B cell (primary cell): ENCODE results near the gene SCRN1. TPM values are rescaled to one million over a fixed set of nuclear protein-coding genes. Genes with fewer than 3 reads are reported as not detected.

Experiments used
- ATAC-seq: fragments of 200-7000 bp; cut with Tn5 transposase; one replicate; pipeline ENCODE4 v1.10.0; 2021; ENCODE audit warnings: low read depth, mild to moderate bottlenecking, moderate number of reproducible peaks, moderate library complexity
- CTCF ChIA-PET: fragments of 350-600 bp; sonication (Branson Sonifier 250); formaldehyde crosslinking; loops from one replicate; lab custom pipeline; 2021; ENCODE audit warnings: antibody characterized with exemption, inconsistent platforms; lab: Charles Lee
- POLR2A ChIA-PET: fragments of 350-600 bp; sonication (Branson Sonifier 250); formaldehyde crosslinking; loops from one replicate; lab custom pipeline; 2021; ENCODE audit warnings: antibody characterized with exemption; lab: Charles Lee
- DNase-seq: peaks from one replicate; pipeline ENCODE4 v3.0.0; 2013
- H2AFZ ChIP-seq: 2 replicates; pipeline ENCODE4 v1.6.1; 2012; ENCODE audit warnings: mild to moderate bottlenecking, low read depth, low read length; ENCODE audit not compliant: insufficient read depth, poor library complexity, severe bottlenecking
- H3K27ac ChIP-seq, 2 donors: 1 replicate in 1 of 2; 2 replicates in 1 of 2; pipeline ENCODE4 v1.5.1; 2012 to 2013; ENCODE audit warnings: low read length in 2 of 2, mild to moderate bottlenecking in 2 of 2, moderate library complexity in 1 of 2
- H3K27me3 ChIP-seq, 4 experiments: fragments of 200-600 bp in 1 of 4; sonication (generic) in 1 of 4; replicated peaks in 1 of 4; 1 replicate in 2 of 4; 2 replicates in 2 of 4; pipeline versions ENCODE4 v1.6.1 to v1.7.0; 2013 to 2016; ENCODE audit warnings: low read length in 3 of 4, mild to moderate bottlenecking in 2 of 4, mixed read lengths in 1 of 4, moderate library complexity in 1 of 4; ENCODE audit not compliant: insufficient read depth in 4 of 4, control insufficient read depth in 3 of 4; ENCODE audit errors: control extremely low read depth in 1 of 4
- H3K36me3 ChIP-seq, 2 experiments: replicated peaks in 1 of 2; 1 replicate in 1 of 2; 2 replicates in 1 of 2; pipeline versions ENCODE4 v1.6.1 to v1.7.1; 2013; ENCODE audit warnings: low read length in 1 of 2; ENCODE audit not compliant: insufficient read depth in 2 of 2, control insufficient read depth in 1 of 2; ENCODE audit errors: control extremely low read depth in 1 of 2, extremely low read depth in 1 of 2
- H3K4me1 ChIP-seq, 2 donors: fragments of 200-600 bp in 1 of 2; sonication (generic) in 1 of 2; 1 replicate in 1 of 2; 2 replicates in 1 of 2; pipeline versions ENCODE4 v1.5.1 to v1.6.1; 2013 to 2017; ENCODE audit warnings: low read length in 2 of 2; ENCODE audit not compliant: control insufficient read depth in 2 of 2, insufficient read depth in 2 of 2
- H3K4me2 ChIP-seq: replicated peaks from 2 replicates; pipeline ENCODE3; 2012; ENCODE audit warnings: mild to moderate bottlenecking, low read depth, low read length; ENCODE audit not compliant: poor library complexity, severe bottlenecking
- H3K4me3 ChIP-seq, 5 experiments: fragments of 200-600 bp in 1 of 5; sonication (generic) in 1 of 5; 1 replicate in 3 of 5; 2 replicates in 2 of 5; pipeline versions ENCODE4 v1.5.1 to v1.7.0; 2011 to 2016; ENCODE audit warnings: low read length in 4 of 5, mild to moderate bottlenecking in 4 of 5, low read depth in 2 of 5, control low read depth in 1 of 5, moderate library complexity in 1 of 5; ENCODE audit not compliant: insufficient read depth in 1 of 5; ENCODE audit errors: control extremely low read depth in 1 of 5, extremely low read depth in 1 of 5
- H3K79me2 ChIP-seq: fragments of 200-600 bp; sonication (generic); one replicate; pipeline ENCODE4 v1.6.0; 2016; ENCODE audit warnings: low read length; ENCODE audit not compliant: control insufficient read depth, insufficient read depth
- H3K9ac ChIP-seq: fragments of 200-600 bp; sonication (generic); 2 replicates; pipeline ENCODE4 v1.6.1; 2017; ENCODE audit warnings: mild to moderate bottlenecking, low read length, moderate library complexity
- H3K9me3 ChIP-seq, 3 donors: one replicate each; pipeline versions ENCODE4 v1.6.1 to v1.7.1; 2013; ENCODE audit warnings: low read length in 2 of 3; ENCODE audit not compliant: control insufficient read depth in 2 of 3, insufficient read depth in 1 of 3; ENCODE audit errors: control extremely low read depth in 1 of 3
- H4K20me1 ChIP-seq: 2 replicates; pipeline ENCODE4 v1.6.0; 2012; ENCODE audit warnings: mild to moderate bottlenecking, low read length; ENCODE audit not compliant: insufficient read depth, control insufficient read depth, poor library complexity, severe bottlenecking
- H3K27ac Mint-ChIP-seq: one replicate; pipeline ENCODE4 v1.8.0; 2021; ENCODE audit warnings: mixed read lengths
- H3K27me3 Mint-ChIP-seq: one replicate; pipeline ENCODE4 v1.8.0; 2021; ENCODE audit warnings: mixed read lengths
- H3K4me1 Mint-ChIP-seq: one replicate; pipeline ENCODE4 v1.8.0; 2021; ENCODE audit warnings: mixed read lengths
- H3K4me3 Mint-ChIP-seq: one replicate; pipeline ENCODE4 v1.8.0; 2021; ENCODE audit warnings: mixed read lengths
- H3K9me3 Mint-ChIP-seq: one replicate; pipeline ENCODE4 v1.8.0; 2022; ENCODE audit warnings: mixed read lengths; ENCODE audit not compliant: insufficient read depth
- EZH2 ChIP-seq: IDR thresholded peaks from 2 replicates; pipeline ENCODE4 v1.6.1; 2012; ENCODE audit warnings: borderline replicate concordance, low read depth, mild to moderate bottlenecking, moderate library complexity, low read length; ENCODE audit not compliant: insufficient read depth, poor library complexity, severe bottlenecking
- WGBS: methylation state at CpG from one replicate; pipeline ENCODE4 v1.1.5; 2013; ENCODE audit warnings: missing lambda C conversion rate; ENCODE audit not compliant: insufficient coverage; 5-methylcytosine and 5-hydroxymethylcytosine counted together
- intact Hi-C: fragments of 100-400 bp; cut with micrococcal nuclease; formaldehyde crosslinking; loops from one replicate; pipeline ENCODE4 v1.10.0; 2022
- polyA plus RNA-seq: library from polyadenylated mRNA; depleted of rRNA; stranded (reverse); fragments of >200 nt; gene quantifications from 2 replicates; pipeline ENCODE4 v1.2.3, GENCODE V29; 2012
- total RNA-seq, 2 donors: library from RNA; stranded (reverse); fragments of 120-200 nt in 1 of 2; gene quantifications; 1 replicate in 1 of 2; 2 replicates in 1 of 2; pipeline versions ENCODE4 v1.2.3 to v1.2.4, GENCODE V29; 2013 to 2022
- TF ChIP-seq, protein P1 (sequence below): fragments of 200-600 bp; IDR thresholded peaks from one replicate; pipeline ENCODE4 v1.8.0; 2022; ENCODE audit warnings: antibody characterized with exemption, mild to moderate bottlenecking

The SCRN1 gene
- total and polyA plus RNA-seq, 2 donors (not counting 1 experiment from before 2014, with no cell fraction given): 16.6 to 66.6 TPM

DNA sequence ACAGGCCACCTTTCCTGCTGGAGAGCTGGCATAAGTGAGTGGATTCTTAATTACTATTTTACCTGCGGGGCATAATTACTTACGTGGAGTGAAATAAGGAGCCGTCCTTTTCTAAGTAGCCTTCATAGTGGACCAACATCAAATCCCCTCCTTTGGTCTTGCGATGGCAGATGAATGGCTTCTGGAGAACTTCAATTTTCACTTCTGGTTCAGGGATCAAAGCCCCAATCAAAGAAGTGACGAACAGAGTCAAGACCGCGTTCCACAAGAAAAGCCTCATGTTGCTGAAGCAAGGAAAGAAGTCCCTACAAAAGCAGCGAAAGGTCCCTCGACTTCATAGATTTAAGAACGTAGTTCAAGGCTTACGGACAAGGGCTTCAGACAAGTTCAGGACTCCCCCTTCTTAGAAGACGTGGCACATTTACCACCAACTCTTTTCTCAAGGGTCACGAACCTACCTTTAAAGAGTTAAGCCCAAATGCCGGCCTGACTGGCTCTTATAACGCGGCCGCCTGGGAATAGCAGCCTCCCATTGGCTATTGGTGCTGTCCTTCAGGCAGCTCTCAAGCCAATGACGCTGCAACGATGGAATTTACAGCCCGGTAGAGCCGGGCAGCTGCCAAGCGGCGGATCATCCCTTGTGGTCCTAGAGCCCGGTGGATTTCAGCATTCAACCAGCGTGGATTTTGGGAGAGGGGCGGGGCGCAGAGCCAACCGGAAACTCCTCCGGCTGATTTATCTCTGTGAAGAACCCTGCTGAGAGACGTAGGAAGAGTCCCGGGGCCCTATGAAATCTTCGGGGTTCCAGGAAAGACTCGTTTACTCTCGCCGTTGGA lies 36.8 kb upstream of the SCRN1 start, which contains the start of gene FKBP14:
FKBP14 (minus strand) TSS at position 474 of the 836 bp plus-strand sequence; CDS start at position 280, 194 bp downstream.
- intact Hi-C loops: loop anchor here (1.0 to 10.0 kb wide), 8 partner anchors 36 to 568 kb away; partner anchors contain the start of genes GARS1, NOD1, SCRN1 and ZNRF2
- no peaks in the 10 kb centered on the region for H4K20me1 ChIP-seq
- no peaks in the 10 kb centered on the region for H3K9me3 ChIP-seq
- no peaks in the 10 kb centered on the region for H3K9me3 Mint-ChIP-seq
- H3K4me2 ChIP-seq: peak within 1 kb of the TSS; percentile 90
- ChIA-PET POLR2A (interaction anchor here (2.9 kb wide), 1 partner anchor 37 kb away, joined by 17 read pairs; the partner anchor contains the start of gene SCRN1), CTCF (interaction anchor here (1.0 to 3.0 kb wide), 4 partner anchors 36 to 148 kb away, joined by 3 to 23 read pairs (median 5); no protein-coding TSS in a partner anchor)
- H3K79me2 ChIP-seq: peaks cover 6% of the 10 kb centered on the region
- ATAC-seq (peak; percentile 76), DNase-seq (peak; percentile 94)
- H3K36me3 ChIP-seq: no peaks in the 10 kb centered on the region
- under 1% methylated on average over 32 of the region's 35 CpGs for WGBS
- peak within 1 kb of the TSS; percentile 86 for H3K9ac ChIP-seq
- peaks cover 30% of the 10 kb centered on the region for H3K4me1 Mint-ChIP-seq
- peak within 1 kb of the TSS; percentile 98 for H2AFZ ChIP-seq
- peak within 1 kb of the TSS; percentile 84 to 97 (median 90) for H3K4me3 ChIP-seq
- no peaks in the 10 kb centered on the region for H3K27me3 ChIP-seq
- peak within 1 kb of the TSS; percentile 95 for H3K27ac Mint-ChIP-seq
- H3K4me1 ChIP-seq: peaks cover 20 to 27% of the 10 kb centered on the region in 2 donors
- TF ChIP-seq, protein P1, sequence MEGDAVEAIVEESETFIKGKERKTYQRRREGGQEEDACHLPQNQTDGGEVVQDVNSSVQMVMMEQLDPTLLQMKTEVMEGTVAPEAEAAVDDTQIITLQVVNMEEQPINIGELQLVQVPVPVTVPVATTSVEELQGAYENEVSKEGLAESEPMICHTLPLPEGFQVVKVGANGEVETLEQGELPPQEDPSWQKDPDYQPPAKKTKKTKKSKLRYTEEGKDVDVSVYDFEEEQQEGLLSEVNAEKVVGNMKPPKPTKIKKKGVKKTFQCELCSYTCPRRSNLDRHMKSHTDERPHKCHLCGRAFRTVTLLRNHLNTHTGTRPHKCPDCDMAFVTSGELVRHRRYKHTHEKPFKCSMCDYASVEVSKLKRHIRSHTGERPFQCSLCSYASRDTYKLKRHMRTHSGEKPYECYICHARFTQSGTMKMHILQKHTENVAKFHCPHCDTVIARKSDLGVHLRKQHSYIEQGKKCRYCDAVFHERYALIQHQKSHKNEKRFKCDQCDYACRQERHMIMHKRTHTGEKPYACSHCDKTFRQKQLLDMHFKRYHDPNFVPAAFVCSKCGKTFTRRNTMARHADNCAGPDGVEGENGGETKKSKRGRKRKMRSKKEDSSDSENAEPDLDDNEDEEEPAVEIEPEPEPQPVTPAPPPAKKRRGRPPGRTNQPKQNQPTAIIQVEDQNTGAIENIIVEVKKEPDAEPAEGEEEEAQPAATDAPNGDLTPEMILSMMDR: no peak
- TF ChIP-seq EZH2: no peak
- H3K4me3 Mint-ChIP-seq: peak within 1 kb of the TSS; percentile 90
- H3K27me3 Mint-ChIP-seq: no peaks in the 10 kb centered on the region
- H3K27ac ChIP-seq: peak within 1 kb of the TSS; percentile 77 to 84

DNA sequence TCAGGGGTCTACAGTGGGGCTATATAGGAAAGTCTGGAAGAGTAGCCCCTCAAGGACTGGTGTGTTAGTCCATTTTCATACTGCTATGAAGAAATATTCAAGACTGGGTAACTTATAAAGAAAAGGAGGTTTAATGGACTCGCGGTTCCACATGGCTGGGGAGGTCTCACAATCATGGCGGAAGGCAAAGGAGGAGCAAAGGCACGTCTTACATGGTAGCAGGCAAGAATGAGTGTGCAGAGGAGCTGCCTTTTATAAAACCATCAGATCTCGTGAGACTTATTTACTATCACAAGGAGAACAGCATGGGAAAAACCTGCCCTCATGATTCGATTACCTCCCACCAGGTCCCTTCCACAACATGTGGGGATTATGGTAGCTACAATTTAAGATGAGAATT lies 33.9 kb upstream of the SCRN1 start:
- POLR2A ChIA-PET: no interaction called here
- H3K4me3 ChIP-seq: no peak overlapping the region
- H3K27me3 ChIP-seq: no peaks in the 10 kb centered on the region
- Mint-ChIP-seq H3K27ac (no peak overlapping the region), H3K9me3 (no peaks in the 10 kb centered on the region), H3K4me3 (no peak overlapping the region), H3K27me3 (no peaks in the 10 kb centered on the region), H3K4me1 (peaks cover 38% of the 10 kb centered on the region)
- H3K9me3 ChIP-seq: no peaks in the 10 kb centered on the region
- H3K9ac ChIP-seq: no peak overlapping the region
- CTCF ChIA-PET: no interaction called here
- DNase-seq (no peak), ATAC-seq (no peak)
- no peak for TF ChIP-seq EZH2
- TF ChIP-seq, protein P1: no peak
- no peaks in the 10 kb centered on the region for H4K20me1 ChIP-seq
- intact Hi-C loops: loop anchor here (10.0 kb wide), 1 partner anchor 451 kb away; the partner anchor contains the start of gene NOD1
- H3K4me1 ChIP-seq: peaks cover 14 to 17% of the 10 kb centered on the region in 2 donors
- no peak overlapping the region for H2AFZ ChIP-seq
- no peak overlapping the region for H3K4me2 ChIP-seq
- no peak overlapping the region for H3K27ac ChIP-seq
- 100% methylated on average over 4 of the region's 6 CpGs for whole genome bisulfite sequencing
- H3K79me2 ChIP-seq: peaks cover 6% of the 10 kb centered on the region
- no peaks in the 10 kb centered on the region for H3K36me3 ChIP-seq
